HG03378 (cell line): Measurements from ENCODE around the gene MALRD1.

ENCODE experiments used
- ATAC-seq: cut with Tn5 transposase; IDR thresholded peaks from one replicate; pipeline ENCODE4 v1.9.1; 2021; ENCODE audit warnings: mild to moderate bottlenecking, moderate library complexity; ENCODE audit not compliant: unreplicated experiment

The MALRD1 gene

GRCh38 chr10:19107406-19107805, 58.8 kb downstream of the MALRD1 start:
- ATAC-seq: no peak

DNA sequence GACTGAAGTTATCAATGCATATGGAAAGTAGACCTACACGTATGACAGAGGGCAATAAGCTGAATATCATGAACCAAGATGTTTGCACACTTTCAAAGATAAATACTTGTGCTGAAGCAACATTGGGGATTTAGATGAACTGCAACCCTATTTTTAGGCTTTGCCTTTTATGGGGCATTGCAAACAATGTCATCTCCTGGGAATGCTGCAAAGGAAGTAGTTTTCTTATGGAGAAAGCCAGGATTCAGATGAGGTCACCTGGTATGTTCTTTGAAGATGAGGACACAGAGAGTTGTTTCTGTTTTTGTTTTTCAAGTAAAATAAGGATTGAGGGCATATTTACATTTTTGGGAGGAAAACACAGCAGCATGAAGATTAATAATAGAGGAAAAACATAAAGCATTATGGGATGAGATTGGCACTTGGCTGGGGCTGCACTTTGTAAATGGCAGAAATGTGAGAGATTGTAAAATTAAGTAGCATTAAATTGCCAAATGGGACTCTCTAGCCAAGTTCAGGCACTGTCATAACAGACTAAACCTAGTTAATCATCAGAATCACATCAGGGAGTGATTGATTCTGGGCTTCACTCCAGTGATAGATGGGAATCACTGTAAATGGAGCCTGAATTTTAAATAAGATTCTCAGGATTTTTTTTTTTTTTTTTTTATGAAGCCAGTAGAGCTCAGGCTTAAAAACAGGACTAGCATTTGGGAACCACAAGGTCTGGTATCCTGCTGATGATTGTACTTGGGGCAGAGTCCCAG, 63.1 kb downstream of the MALRD1 start:
- no peak for ATAC-seq

DNA sequence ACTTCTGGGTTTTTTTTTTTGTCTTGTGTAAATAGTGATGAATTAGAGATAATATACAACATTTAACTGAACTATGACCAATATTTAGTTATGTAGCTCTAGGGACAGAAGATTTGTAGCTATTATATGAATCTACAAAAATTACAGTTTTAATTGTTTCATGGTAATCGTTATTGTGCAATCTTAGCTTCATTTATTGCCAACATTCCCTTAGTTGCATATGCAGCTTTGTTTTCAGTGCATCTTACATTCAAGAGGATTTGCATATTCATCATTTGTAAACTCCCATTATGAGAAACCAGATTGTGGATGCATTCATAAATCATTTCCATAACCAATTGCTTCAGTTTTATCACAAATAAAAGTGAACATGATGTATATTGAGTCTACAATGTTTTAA, 68.8 kb downstream of the MALRD1 start:
- ATAC-seq: no peak

- ATAC-seq: no peak
Measured at GRCh38 chr10:19119191-19119590, 70.6 kb downstream of the MALRD1 start.

GRCh38 chr10:19120381-19120908, 71.8 kb downstream of the MALRD1 start:
- ATAC-seq: no peak

GRCh38 chr10:19133992-19134391, 85.4 kb downstream of the MALRD1 start:
- ATAC-seq: no peak

DNA sequence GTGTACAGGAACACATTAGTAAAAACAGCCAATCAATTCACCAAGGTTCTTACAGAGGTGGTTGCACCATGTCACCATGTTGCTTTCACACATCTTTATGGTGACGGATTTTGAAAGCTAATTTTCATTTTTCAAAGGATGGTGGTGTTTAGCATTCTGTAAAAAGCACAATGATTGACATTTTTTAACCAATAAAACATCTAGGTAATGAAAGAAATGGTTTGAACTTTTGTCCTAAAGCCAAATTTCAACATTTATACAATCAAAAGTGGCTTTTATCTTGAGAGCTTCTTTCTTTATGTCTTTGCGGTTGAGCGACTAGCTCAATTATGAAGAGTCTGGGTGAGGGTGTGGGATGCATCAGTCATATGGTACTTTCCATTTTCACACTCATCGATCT, 94.4 kb downstream of the MALRD1 start:
- ATAC-seq: no peak

DNA sequence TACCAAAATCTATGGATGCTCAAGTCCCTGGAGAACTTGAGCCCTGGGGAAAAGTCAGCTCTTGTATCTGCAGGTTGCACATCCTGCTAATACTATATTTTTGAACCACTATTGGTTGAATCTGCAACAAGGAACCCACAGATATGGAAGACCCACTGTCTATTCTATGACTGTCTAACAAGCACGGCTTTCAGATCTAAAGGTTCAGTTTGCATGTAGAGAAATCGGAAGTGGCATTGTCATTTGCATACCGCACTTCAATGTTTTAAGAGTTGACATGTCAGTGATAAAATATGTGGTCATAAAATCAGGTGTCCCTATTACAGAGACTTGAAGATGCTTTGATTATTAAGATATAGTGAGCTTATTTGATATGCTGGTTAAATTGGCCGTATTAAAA, 95.6 kb downstream of the MALRD1 start:
- ATAC-seq: no peak

- ATAC-seq: no peak
Measured at GRCh38 chr10:19154375-19154774, 105.8 kb downstream of the MALRD1 start.

- no peak for ATAC-seq
Measured at GRCh38 chr10:19158358-19158757, 109.8 kb downstream of the MALRD1 start.

DNA sequence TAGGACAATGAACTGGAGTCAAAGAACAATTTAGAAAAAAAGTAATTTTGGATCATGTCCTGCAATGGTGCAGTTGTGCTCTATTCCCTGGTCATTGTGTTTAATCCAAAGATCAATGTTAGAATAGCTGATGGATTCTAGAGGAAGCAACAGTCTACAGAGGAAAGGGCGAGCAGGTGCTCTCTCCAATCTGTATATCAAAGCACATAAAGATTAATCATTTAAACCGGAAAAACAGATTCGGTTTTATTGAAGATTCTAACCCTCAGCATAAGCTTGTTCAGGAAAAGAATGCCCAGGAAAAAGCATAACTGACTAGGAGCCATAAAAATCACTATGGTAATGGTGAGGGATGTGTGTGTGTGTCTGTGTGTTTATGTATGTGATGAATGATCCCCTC, 110.3 kb downstream of the MALRD1 start:
- no peak for ATAC-seq

DNA sequence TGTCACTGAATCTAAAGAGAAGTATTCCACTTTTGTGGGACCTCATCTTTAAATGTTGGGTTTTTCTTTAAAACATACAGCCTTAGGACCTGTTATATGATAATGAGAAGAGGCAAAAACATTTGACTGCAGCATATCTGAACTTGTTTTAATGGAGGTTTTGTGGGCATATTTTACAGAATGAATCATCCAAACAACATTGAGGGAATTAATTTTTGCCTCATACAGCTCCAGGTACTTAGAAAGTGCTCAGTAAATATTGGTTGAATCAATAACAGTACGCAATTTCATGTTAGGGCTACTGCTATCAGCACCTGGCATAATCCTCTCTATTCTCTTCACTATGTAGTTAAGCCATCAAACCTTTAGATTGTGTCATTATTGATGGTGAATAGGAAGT, 115.9 kb downstream of the MALRD1 start:
- ATAC-seq: no peak

GRCh38 chr10:19168584-19168983, 120.0 kb downstream of the MALRD1 start:
- no peak for ATAC-seq

- ATAC-seq: no peak
Measured at GRCh38 chr10:19169041-19169440, 120.4 kb downstream of the MALRD1 start.

DNA sequence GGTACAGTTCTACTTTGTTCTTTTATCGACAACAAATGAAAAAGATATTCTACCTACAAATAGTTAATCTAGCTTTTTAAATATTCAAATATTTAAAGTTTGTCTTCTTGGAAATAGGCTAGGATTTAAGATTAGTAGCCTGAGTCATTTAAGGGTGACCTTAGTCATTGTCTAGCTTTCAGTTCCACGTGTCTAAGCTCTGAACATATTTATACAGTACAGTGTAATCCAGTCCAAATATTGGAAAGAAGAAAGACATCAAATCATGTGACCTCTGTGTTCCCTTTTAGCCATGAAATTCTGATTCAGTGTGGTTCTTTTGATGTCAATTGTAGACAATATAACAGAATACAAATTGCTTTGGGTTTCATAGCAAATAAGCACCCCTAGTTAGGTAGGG, 121.1 kb downstream of the MALRD1 start:
- ATAC-seq: no peak

- ATAC-seq: no peak
Measured at GRCh38 chr10:19178675-19179074, 130.1 kb downstream of the MALRD1 start.

- ATAC-seq: no peak
Measured at GRCh38 chr10:19184891-19185290, 136.3 kb downstream of the MALRD1 start.

- no peak for ATAC-seq
Measured at GRCh38 chr10:19194866-19195265, 146.3 kb downstream of the MALRD1 start.

GRCh38 chr10:19195698-19196097, 147.1 kb downstream of the MALRD1 start:
- ATAC-seq: no peak

DNA sequence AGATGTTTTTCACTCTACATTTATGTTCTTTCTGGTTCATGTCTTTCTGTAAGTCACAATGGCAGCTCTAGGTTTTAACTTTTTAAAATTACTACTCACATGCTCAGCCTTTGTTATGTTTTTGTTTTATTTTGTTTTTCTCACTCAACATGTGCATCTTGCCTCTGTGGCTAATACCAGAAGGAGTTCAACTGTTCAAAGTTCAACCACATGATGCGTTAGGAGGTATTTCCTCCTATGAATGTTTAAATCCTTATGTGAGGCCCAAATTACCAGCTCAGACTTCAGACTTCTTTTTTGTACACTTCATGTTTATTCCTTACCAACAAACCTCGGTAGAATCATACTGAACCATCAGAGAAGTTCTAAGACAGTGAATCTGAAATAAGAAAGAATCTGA, 151.6 kb downstream of the MALRD1 start:
- ATAC-seq: no peak

DNA sequence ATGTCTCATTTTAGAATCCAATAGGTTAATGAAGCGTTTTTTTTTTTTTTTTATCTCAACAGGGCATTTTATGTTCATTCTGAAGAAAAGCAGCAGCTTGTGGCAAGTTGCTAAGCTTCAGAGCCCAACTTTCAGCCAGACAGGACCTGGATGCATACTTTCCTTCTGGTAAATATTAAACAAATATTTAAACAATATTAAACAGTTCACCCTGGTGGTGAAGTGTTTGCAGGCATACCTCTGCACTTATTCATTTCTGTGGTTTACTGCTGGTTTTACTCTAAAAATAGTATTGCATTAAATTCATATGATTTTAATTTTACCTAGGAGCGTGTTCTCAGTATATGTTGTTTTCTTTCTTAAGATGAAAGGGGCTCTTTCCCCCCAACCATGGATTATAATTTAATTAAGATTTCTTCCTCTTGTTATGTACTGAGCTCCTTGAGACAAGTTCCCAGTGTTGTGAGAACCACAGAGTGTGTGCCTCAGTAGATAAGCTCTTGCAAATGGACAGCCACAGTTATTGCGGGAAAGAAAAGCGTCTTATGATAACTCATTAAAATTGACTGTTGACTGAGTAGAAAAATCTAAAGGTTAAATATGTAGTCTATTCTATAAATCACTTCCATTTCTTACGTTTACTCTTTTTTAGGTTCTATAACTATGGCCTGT, 155.8 kb downstream of the MALRD1 start:
- no peak for ATAC-seq

DNA sequence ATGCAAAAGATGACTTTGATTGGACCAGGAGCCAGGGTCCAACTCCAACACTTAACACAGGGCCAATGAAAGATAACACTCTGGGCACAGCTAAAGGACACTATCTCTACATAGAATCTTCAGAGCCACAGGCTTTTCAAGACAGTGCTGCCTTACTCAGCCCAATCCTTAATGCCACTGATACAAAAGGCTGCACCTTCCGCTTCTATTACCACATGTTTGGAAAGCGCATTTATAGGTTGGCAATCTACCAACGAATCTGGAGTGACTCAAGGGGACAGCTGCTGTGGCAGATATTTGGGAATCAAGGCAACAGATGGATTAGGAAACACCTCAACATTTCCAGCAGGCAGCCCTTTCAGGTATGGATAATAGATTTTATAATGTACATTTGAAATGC, 160.7 kb downstream of the MALRD1 start:
- ATAC-seq: no peak
